Measurements from ENCODE around the gene ACACA. TPM values are rescaled to one million over a fixed set of nuclear protein-coding genes. Genes with fewer than 3 reads are reported as not detected.

The ACACA gene
- total and polyA plus RNA-seq, 2 donors from 2014 or later = 13.8 to 34.9 TPM

GRCh38 chr17:37176723-37177122 lies 229.9 kb downstream of the ACACA start:
- H3K27me3 ChIP-seq (ENCODE audit: control insufficient read depth, insufficient read depth, low read length) = no peaks in the 10 kb centered on the region
- FAIRE-seq (no peak), DNase-seq (no peak)
- H3K9ac ChIP-seq (ENCODE audit: low read length in 3 of 3) = no peak overlapping the region
- peaks cover 0 to 2% (median 2%) of the 10 kb centered on the region in 3 donors for H3K36me3 ChIP-seq (ENCODE audit: control insufficient read depth in 2 of 3, insufficient read depth in 3 of 3, low read length in 3 of 3)
- no peak for TF ChIP-seq CTCF (IDR thresholded peaks at IDR 0.05; ENCODE audit: borderline replicate concordance, extremely low read depth, insufficient read depth)
- intact Hi-C loops (cut with DNase I) = no loop called here
- H3K4me3 ChIP-seq (ENCODE audit: low read length in 3 of 3) = no peak overlapping the region
- H3K4me1 ChIP-seq (ENCODE audit: control insufficient read depth in 2 of 3, insufficient read depth in 2 of 3, low read depth in 1 of 3, low read length in 3 of 3) = no peaks in the 10 kb centered on the region
- H3K9me3 ChIP-seq (ENCODE audit: control insufficient read depth in 2 of 3, insufficient read depth in 1 of 3, low read length in 3 of 3) = no peaks in the 10 kb centered on the region
- H3K27ac ChIP-seq (ENCODE audit: low read depth in 2 of 2, low read length in 2 of 2) = no peak overlapping the region

GRCh38 chr17:37174205-37174604 lies 232.4 kb downstream of the ACACA start:
- Histone ChIP-seq H3K4me1 (ENCODE audit: control insufficient read depth in 2 of 3, insufficient read depth in 2 of 3, low read depth in 1 of 3, low read length in 3 of 3) (no peaks in the 10 kb centered on the region), H3K9ac (ENCODE audit: low read length in 3 of 3) (no peak overlapping the region), H3K9me3 (ENCODE audit: control insufficient read depth in 2 of 3, insufficient read depth in 1 of 3, low read length in 3 of 3) (no peaks in the 10 kb centered on the region), H3K27ac (ENCODE audit: low read depth in 2 of 2, low read length in 2 of 2) (no peak overlapping the region), H3K36me3 (ENCODE audit: control insufficient read depth in 2 of 3, insufficient read depth in 3 of 3, low read length in 3 of 3) (peaks cover 0 to 2% (median 0%) of the 10 kb centered on the region in 3 donors), H3K27me3 (ENCODE audit: control insufficient read depth, insufficient read depth, low read length) (no peaks in the 10 kb centered on the region), H3K4me3 (ENCODE audit: low read length in 3 of 3) (no peak overlapping the region)
- peak; percentile 45 for TF ChIP-seq CTCF (IDR thresholded peaks at IDR 0.05; ENCODE audit: borderline replicate concordance, extremely low read depth, insufficient read depth)
- FAIRE-seq (no peak), DNase-seq (peak in 4 of 5 donors; percentile 36 to 80 (median 55))
- intact Hi-C loops (cut with DNase I) = no loop called here

GRCh38 chr17:37170881-37171425 lies 235.7 kb downstream of the ACACA start:
- intact Hi-C loops (cut with DNase I) = no loop called here
- no peaks in the 10 kb centered on the region for H3K36me3 ChIP-seq (ENCODE audit: control insufficient read depth in 2 of 3, insufficient read depth in 3 of 3, low read length in 3 of 3)
- H3K9ac ChIP-seq (ENCODE audit: low read length in 3 of 3) = no peak overlapping the region
- no peaks in the 10 kb centered on the region for H3K9me3 ChIP-seq (ENCODE audit: control insufficient read depth in 2 of 3, insufficient read depth in 1 of 3, low read length in 3 of 3)
- no peak for TF ChIP-seq CTCF (IDR thresholded peaks at IDR 0.05; ENCODE audit: borderline replicate concordance, extremely low read depth, insufficient read depth)
- no peaks in the 10 kb centered on the region for H3K4me1 ChIP-seq (ENCODE audit: control insufficient read depth in 2 of 3, insufficient read depth in 2 of 3, low read depth in 1 of 3, low read length in 3 of 3)
- no peak for DNase-seq
- FAIRE-seq = no peak
- no peaks in the 10 kb centered on the region for H3K27me3 ChIP-seq (ENCODE audit: control insufficient read depth, insufficient read depth, low read length)
- no peak overlapping the region for H3K4me3 ChIP-seq (ENCODE audit: low read length in 3 of 3)
- no peak overlapping the region for H3K27ac ChIP-seq (ENCODE audit: low read depth in 2 of 2, low read length in 2 of 2)

Measured in kidney (tissue), 14 donors.